ENCODE results near the gene MLX. TPM values are rescaled to one million over a fixed set of nuclear protein-coding genes. Genes with fewer than 3 reads are reported as not detected.

The MLX gene
- total and polyA plus RNA-seq, 2 of the 8 experiments (the other 6 are each of a cell fraction or from before 2014, with no cell fraction given): 27.0 to 27.5 TPM

DNA sequence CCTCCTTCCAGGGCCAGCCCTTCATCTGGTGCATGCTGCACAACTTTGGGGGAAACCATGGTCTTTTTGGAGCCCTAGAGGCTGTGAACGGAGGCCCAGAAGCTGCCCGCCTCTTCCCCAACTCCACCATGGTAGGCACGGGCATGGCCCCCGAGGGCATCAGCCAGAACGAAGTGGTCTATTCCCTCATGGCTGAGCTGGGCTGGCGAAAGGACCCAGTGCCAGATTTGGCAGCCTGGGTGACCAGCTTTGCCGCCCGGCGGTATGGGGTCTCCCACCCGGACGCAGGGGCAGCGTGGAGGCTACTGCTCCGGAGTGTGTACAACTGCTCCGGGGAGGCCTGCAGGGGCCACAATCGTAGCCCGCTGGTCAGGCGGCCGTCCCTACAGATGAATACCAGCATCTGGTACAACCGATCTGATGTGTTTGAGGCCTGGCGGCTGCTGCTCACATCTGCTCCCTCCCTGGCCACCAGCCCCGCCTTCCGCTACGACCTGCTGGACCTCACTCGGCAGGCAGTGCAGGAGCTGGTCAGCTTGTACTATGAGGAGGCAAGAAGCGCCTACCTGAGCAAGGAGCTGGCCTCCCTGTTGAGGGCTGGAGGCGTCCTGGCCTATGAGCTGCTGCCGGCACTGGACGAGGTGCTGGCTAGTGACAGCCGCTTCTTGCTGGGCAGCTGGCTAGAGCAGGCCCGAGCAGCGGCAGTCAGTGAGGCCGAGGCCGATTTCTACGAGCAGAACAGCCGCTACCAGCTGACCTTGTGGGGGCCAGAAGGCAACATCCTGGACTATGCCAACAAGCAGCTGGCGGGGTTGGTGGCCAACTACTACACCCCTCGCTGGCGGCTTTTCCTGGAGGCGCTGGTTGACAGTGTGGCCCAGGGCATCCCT, 23.5 kb upstream of the MLX start (continued):
- TF ChIP-seq CHD7 (IDR thresholded peaks at IDR 0.05; ENCODE audit: insufficient replicate concordance, low read length) (no peak), EP300 (IDR thresholded peaks at IDR 0.05; ENCODE audit: borderline replicate concordance in 1 of 2, low read depth in 2 of 2, low read length in 2 of 2) (no peak), MAFK (IDR thresholded peaks at IDR 0.05; ENCODE audit: low read depth, low read length) (no peak), YY1 (IDR thresholded peaks at IDR 0.05; ENCODE audit: low read depth, low read length) (no peak), RFX5 (IDR thresholded peaks at IDR 0.05; ENCODE audit: borderline replicate concordance, low read depth, low read length) (no peak), EZH2 (IDR thresholded peaks at IDR 0.05; ENCODE audit: low read depth, low read length, severe bottlenecking) (no peak), TAF7 (optimal IDR thresholded peaks at IDR 0.05; ENCODE audit: borderline replicate concordance, low read depth, low read length) (no peak)
- TF ChIP-seq, protein P1, sequence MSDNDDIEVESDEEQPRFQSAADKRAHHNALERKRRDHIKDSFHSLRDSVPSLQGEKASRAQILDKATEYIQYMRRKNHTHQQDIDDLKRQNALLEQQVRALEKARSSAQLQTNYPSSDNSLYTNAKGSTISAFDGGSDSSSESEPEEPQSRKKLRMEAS (IDR thresholded peaks at IDR 0.05): no peak
